ENCODE measurements around the gene CEBPE. TPM values are rescaled to one million over a fixed set of nuclear protein-coding genes. Genes with fewer than 3 reads are reported as not detected.

Gene CEBPE
- total and polyA plus RNA-seq, 7 donors, result 0.03 to 0.22 (median 0.18) TPM; not detected in 3

GRCh38 chr14:23090254-23090636, 28.8 kb downstream of the CEBPE start:
- no peaks in the 10 kb centered on the region for H3K9me3 ChIP-seq
- ATAC-seq, result no peak
- DNase-seq, result no peak
- TF ChIP-seq, protein P1, sequence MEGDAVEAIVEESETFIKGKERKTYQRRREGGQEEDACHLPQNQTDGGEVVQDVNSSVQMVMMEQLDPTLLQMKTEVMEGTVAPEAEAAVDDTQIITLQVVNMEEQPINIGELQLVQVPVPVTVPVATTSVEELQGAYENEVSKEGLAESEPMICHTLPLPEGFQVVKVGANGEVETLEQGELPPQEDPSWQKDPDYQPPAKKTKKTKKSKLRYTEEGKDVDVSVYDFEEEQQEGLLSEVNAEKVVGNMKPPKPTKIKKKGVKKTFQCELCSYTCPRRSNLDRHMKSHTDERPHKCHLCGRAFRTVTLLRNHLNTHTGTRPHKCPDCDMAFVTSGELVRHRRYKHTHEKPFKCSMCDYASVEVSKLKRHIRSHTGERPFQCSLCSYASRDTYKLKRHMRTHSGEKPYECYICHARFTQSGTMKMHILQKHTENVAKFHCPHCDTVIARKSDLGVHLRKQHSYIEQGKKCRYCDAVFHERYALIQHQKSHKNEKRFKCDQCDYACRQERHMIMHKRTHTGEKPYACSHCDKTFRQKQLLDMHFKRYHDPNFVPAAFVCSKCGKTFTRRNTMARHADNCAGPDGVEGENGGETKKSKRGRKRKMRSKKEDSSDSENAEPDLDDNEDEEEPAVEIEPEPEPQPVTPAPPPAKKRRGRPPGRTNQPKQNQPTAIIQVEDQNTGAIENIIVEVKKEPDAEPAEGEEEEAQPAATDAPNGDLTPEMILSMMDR (IDR thresholded peaks at IDR 0.05), result no peak
- no peak overlapping the region for H3K27ac ChIP-seq
- no peaks in the 10 kb centered on the region for H3K27me3 ChIP-seq (ENCODE audit: insufficient read depth in 3 of 3, low read length in 2 of 3)
- H3K4me1 ChIP-seq, result peaks cover 16% of the 10 kb centered on the region
- WGBS, 3 donors, result 65 to 75% (median 73%) methylated on average over 4 of the region's 4 CpGs
- H3K36me3 ChIP-seq (ENCODE audit: insufficient read depth in 1 of 2, low read depth in 1 of 2), result peaks cover 18 to 85% of the 10 kb centered on the region in 2 donors
- intact Hi-C loops (cut with DNase I), result no loop called here
- no peak overlapping the region for H3K4me3 ChIP-seq

DNA sequence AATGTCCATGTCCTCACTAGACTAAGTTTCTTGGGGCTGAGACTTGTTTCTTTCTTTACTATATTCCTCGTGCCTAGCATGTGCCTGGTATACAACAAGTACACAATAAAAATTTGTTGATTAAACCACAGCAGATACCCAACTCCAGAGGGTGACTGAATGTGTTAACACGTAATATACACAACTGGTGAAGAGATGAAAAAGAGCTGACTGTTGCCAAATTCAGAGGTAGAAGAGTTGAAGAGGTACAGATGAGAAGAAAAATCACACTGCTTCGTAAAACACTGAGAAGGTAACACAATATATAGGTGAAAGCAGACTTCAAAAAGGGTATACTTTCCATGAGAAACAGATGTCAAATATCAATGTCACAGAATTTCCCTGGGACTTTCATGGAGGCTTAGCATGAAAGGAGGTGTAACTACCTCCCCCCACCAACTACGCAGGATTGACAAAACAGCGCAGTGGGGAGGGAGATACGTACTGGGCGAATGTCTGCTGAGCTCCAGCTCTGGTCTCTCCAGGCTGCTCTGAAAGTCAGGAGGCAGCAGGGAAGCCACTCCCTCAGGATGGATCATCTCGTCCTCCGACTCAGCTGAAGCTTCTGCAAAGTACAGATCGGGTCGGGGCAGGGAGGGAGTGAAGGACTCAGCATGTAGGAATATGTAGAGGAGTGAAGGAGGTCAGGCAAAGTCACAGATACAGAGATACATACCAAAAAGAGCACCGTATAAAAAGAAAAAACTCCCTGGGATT, 29.4 kb downstream of the CEBPE start:
- Histone ChIP-seq H3K4me1 (peaks cover 16% of the 10 kb centered on the region), H3K36me3 (ENCODE audit: insufficient read depth in 1 of 2, low read depth in 1 of 2) (peaks cover 18 to 91% of the 10 kb centered on the region in 2 donors)
- WGBS, 3 donors, result 86 to 89% (median 89%) methylated on average over 12 of the region's 12 CpGs

DNA sequence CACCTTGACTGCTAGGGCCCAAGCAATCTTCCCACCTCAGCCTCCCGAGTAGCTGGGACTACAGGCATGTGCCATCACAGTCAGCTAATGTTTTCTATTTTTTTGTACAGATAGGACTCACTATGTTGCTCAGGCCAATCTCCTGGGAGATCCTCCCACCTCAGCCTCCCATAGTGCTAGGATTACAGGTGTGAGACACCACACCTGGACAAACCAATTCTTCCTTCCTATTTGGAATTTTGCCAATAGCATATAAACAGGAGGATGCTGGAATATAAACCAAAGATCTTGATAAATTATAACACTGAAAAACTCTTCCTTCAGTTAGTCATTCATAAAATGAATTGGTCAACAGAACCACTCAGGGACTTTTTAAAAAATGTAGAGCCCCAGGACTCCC, 32.5 kb downstream of the CEBPE start:
- Histone ChIP-seq H3K27me3 (ENCODE audit: insufficient read depth in 3 of 3, low read length in 2 of 3) (no peaks in the 10 kb centered on the region), H3K36me3 (ENCODE audit: insufficient read depth in 1 of 2, low read depth in 1 of 2) (peaks cover 14 to 100% of the 10 kb centered on the region in 2 donors), H3K9me3 (no peaks in the 10 kb centered on the region), H3K4me3 (no peak overlapping the region), H3K27ac (no peak overlapping the region), H3K4me1 (no peaks in the 10 kb centered on the region)
- ATAC-seq, result no peak
- no peak for DNase-seq
- WGBS, 3 donors, result 88 to 92% (median 91%) methylated on average over 1 of the region's 1 CpG
- TF ChIP-seq, protein P1 (IDR thresholded peaks at IDR 0.05), result no peak
- intact Hi-C loops (cut with DNase I), result no loop called here

More for the DNA sequence above, 29.4 kb downstream of the CEBPE start:
- DNase-seq, result no peak
- no peaks in the 10 kb centered on the region for H3K27me3 ChIP-seq (ENCODE audit: insufficient read depth in 3 of 3, low read length in 2 of 3)
- ATAC-seq, result no peak
- H3K27ac ChIP-seq, result no peak overlapping the region
- H3K9me3 ChIP-seq, result no peaks in the 10 kb centered on the region
- no peak overlapping the region for H3K4me3 ChIP-seq
- intact Hi-C loops (cut with DNase I), result no loop called here
- TF ChIP-seq, protein P1 (IDR thresholded peaks at IDR 0.05), result no peak

GRCh38 chr14:23085458-23085857, 33.6 kb downstream of the CEBPE start:
- TF ChIP-seq, protein P1 (IDR thresholded peaks at IDR 0.05), result no peak
- intact Hi-C loops (cut with DNase I), result no loop called here
- Histone ChIP-seq H3K36me3 (ENCODE audit: insufficient read depth in 1 of 2, low read depth in 1 of 2) (peaks cover 11 to 100% of the 10 kb centered on the region in 2 donors), H3K9me3 (no peaks in the 10 kb centered on the region), H3K4me3 (no peak overlapping the region), H3K27me3 (ENCODE audit: insufficient read depth in 3 of 3, low read length in 2 of 3) (no peaks in the 10 kb centered on the region), H3K27ac (no peak overlapping the region), H3K4me1 (no peaks in the 10 kb centered on the region)
- ATAC-seq (no peak), DNase-seq (no peak)
- WGBS, 3 donors, result 81 to 86% (median 82%) methylated on average over 3 of the region's 3 CpGs

Data from psoas muscle (tissue), 8 donors.